Subcutaneous adipose tissue (tissue), 4 donors: ENCODE data around the gene ETS1. TPM values are rescaled to one million over a fixed set of nuclear protein-coding genes. Genes with fewer than 3 reads are reported as not detected.

ENCODE experiments used
- total RNA-seq, 4 donors: library from RNA; depleted of rRNA; stranded (reverse); fragments of >200 nt; gene quantifications; one replicate each; pipeline ENCODE4 v1.1.0, GENCODE V29; 2016
- TF ChIP-seq, protein P1 (sequence below): fragments of 450-650 bp; IDR thresholded peaks from one replicate; pipeline ENCODE4 v1.5.1; 2016; ENCODE audit warnings: low read depth, mild to moderate bottlenecking, control low read depth, antibody characterized with exemption, moderate library complexity

Gene ETS1
- total RNA-seq, 4 donors from 2014 or later: 57.6 to 149 (median 96.7) TPM

DNA sequence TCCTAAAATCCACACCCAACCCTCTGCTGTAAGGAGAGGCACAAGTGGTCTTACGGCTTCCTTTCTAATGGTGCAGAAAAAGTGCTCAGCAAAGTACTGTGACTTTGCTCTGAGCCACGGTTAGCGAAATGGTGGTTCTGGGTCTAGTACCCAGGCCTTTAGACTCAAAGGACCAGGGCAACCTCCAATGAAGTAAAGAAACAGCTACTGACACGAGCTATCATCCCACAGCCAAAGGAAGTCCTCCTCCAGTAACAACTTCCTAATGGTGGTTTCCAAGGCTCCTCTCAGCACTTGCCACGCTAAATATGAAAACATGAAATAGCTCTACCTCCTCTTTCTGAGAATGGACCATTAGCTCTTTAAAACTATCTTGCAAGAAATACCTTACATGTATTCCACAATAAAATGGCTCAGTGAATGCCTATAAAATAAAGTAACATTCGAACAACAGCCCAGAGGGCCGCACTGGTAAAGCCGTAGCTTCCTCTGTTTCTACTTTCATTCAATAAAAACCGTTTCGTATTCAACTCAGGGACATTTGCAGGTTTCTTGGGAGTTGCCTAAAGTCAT lies 122.4 kb downstream of the ETS1 start:
- TF ChIP-seq, protein P1, sequence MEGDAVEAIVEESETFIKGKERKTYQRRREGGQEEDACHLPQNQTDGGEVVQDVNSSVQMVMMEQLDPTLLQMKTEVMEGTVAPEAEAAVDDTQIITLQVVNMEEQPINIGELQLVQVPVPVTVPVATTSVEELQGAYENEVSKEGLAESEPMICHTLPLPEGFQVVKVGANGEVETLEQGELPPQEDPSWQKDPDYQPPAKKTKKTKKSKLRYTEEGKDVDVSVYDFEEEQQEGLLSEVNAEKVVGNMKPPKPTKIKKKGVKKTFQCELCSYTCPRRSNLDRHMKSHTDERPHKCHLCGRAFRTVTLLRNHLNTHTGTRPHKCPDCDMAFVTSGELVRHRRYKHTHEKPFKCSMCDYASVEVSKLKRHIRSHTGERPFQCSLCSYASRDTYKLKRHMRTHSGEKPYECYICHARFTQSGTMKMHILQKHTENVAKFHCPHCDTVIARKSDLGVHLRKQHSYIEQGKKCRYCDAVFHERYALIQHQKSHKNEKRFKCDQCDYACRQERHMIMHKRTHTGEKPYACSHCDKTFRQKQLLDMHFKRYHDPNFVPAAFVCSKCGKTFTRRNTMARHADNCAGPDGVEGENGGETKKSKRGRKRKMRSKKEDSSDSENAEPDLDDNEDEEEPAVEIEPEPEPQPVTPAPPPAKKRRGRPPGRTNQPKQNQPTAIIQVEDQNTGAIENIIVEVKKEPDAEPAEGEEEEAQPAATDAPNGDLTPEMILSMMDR: no peak

DNA sequence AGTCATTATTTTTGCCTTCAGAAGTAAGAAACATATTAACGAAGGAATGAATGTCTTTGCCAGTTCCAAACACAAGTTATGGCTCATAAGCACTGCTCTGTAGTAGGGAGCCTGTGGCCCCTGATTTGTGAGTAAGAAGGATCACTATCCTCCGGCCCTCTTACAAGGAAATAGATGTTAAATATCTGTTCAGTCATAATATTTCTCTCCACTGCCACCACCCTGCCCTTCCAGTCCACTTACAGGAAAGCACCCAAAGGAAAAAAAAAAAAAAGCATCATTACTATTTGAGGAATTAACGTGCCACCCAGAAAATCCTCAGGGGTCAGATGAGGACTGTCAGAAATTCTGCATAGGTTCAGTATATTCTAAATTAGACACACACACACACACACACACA lies 123.4 kb downstream of the ETS1 start:
- TF ChIP-seq, protein P1: no peak

DNA sequence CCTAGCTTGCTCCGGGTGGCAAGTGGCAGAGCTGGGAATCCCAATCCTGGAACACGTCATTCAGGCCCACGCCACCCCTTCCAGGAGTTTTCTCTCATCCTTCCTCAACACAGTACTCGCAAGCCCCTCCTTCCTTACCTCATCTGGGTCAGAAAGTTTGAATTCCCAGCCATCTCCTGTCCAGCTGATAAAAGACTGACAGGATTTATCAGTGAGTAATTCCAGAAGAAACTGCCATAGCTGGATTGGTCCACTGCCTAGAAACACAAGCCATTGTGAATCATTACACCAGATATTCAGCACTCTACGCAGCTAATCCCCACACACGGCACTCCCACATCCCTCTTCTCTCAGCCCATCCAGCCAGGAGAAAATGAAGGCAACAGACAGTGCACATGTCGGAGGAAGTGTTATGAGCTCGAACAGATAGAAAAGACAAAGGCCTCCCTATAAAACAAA lies 124.0 kb downstream of the ETS1 start:
- TF ChIP-seq, protein P1: no peak

DNA sequence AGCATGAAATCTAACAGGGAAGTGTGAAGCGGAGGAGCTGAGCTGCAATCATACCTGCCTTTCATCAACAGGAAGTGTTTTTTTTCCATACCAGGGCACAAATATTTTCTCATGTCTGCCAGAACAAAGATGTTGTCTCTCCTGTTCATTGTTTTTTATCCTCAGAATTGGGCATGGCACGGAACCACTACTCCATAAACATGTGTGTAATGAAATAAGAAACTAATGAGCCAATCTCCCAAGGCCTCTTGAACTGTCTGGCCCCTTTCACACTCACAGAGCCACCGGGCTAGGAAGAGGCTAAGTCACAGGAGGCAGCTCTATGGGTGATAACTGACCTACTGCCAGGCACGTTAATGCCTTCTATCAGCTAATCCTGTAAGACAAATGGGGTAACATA lies 124.4 kb downstream of the ETS1 start:
- TF ChIP-seq, protein P1: no peak

DNA sequence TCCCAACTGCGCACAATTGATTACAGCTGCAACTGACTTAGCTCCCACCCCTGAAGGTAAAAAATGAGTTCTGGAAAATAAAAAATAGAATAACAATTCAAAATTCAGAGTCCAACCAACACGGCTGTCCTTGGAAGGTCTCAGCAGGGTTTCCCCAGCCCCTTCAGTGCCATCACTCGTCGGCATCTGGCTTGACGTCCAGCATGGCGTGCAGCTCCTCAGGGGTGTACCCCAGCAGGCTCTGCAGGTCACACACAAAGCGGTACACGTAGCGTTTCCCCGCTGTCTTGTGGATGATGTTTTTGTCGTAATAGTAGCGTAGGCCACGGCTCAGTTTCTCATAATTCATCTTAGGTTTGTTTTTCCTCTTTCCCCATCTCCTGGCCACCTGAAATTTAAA lies 125.2 kb downstream of the ETS1 start:
- TF ChIP-seq, protein P1: no peak

DNA sequence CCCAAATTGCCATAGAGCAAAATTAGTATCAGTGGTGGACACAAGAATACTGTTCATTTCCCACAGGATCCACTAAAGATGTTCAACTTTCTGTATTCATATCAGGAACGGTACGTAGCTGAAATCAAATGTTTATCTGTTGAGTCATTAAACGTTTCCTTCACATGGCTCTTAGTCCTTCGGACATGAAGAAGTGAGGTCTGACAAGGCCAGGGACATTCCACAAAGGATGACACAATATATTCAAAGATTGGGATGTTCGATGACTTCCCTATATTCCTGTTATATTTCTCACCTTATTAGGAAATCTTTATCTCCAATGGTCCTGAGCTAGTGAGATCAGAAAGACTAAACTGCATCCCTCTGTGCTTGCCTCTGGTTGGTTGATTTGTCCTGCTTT lies 129.0 kb downstream of the ETS1 start:
- TF ChIP-seq, protein P1: no peak

DNA sequence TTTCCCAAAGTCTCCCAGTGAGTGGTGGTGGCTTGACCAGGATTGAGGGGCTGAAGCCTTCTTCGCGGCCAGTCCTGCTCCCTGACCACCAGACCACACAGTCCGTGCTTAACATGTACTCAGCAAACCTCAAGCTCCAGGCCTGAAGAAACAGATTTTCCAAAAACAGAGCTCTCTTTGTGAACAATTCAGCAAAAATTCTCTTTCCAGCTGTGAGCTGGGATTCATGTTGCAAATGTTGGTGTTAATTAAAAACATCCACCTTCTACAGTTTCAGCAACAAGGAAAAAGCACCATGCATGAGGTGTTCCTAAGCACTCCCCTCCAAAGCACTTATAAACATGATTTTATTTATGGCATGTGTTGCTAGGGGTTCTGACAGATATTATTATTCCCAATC lies 129.5 kb downstream of the ETS1 start:
- TF ChIP-seq, protein P1: no peak
